HG03175 (cell line): ENCODE data around the gene FRMD8.

Experiments used
- ATAC-seq: cut with Tn5 transposase; IDR thresholded peaks from one replicate; pipeline ENCODE4 v1.9.1; 2021; ENCODE audit warnings: mild to moderate bottlenecking, moderate library complexity; ENCODE audit not compliant: unreplicated experiment

Gene FRMD8

GRCh38 chr11:65386307-65387140 lies at the start of gene FRMD8:
TSS of gene FRMD8 (plus strand) at chr11:65386637. CDS start at chr11:65387037, 400 bp downstream.
- ATAC-seq, result peak; percentile 39

GRCh38 chr11:65338676-65339075 lies 47.8 kb upstream of the FRMD8 start:
- ATAC-seq, result no peak

GRCh38 chr11:65340226-65340625 lies 46.2 kb upstream of the FRMD8 start:
- no peak for ATAC-seq

GRCh38 chr11:65341856-65342255 lies 44.6 kb upstream of the FRMD8 start:
- no peak for ATAC-seq

- ATAC-seq, result no peak
Measured at GRCh38 chr11:65351511-65351910, 34.9 kb upstream of the FRMD8 start.

GRCh38 chr11:65352783-65353182 lies 33.7 kb upstream of the FRMD8 start:
- ATAC-seq, result no peak

- ATAC-seq, result no peak
Measured at GRCh38 chr11:65353376-65353775, 33.1 kb upstream of the FRMD8 start.

GRCh38 chr11:65353900-65354264 lies 32.6 kb upstream of the FRMD8 start:
- ATAC-seq, result no peak

- peak; percentile 81 for ATAC-seq
Measured at GRCh38 chr11:65354265-65355012, 32.0 kb upstream of the FRMD8 start, which contains the start of gene TIGD3. TSS of gene TIGD3 (plus strand) at chr11:65354751. CDS start at chr11:65355809, 1,058 bp downstream.

GRCh38 chr11:65355013-65355775 lies 31.2 kb upstream of the FRMD8 start:
- peak; percentile 30 for ATAC-seq

GRCh38 chr11:65355776-65356393 lies 30.6 kb upstream of the FRMD8 start:
- ATAC-seq, result no peak

- ATAC-seq, result no peak
Measured at GRCh38 chr11:65356394-65356972, 30.0 kb upstream of the FRMD8 start.

- no peak for ATAC-seq
Measured at GRCh38 chr11:65357856-65358356, 28.5 kb upstream of the FRMD8 start.

- peak; percentile 73 for ATAC-seq
Measured at GRCh38 chr11:65362320-65362931, 24.0 kb upstream of the FRMD8 start.

GRCh38 chr11:65362966-65363365 lies 23.5 kb upstream of the FRMD8 start:
- no peak for ATAC-seq

GRCh38 chr11:65363770-65364169 lies 22.7 kb upstream of the FRMD8 start:
- no peak for ATAC-seq

GRCh38 chr11:65366340-65366773 lies 20.1 kb upstream of the FRMD8 start:
- no peak for ATAC-seq

GRCh38 chr11:65370659-65371049 lies 15.8 kb upstream of the FRMD8 start:
- no peak for ATAC-seq

- no peak for ATAC-seq
Measured at GRCh38 chr11:65373839-65374580, 12.4 kb upstream of the FRMD8 start.
